K562 (cell line): ENCODE results near the gene DDX23. TPM values are rescaled to one million over a fixed set of nuclear protein-coding genes. Genes with fewer than 3 reads are reported as not detected.

Source experiments
- ASH1L ChIP-seq: fragments of 450-650 bp; IDR thresholded peaks from 2 replicates; pipeline ENCODE4 v1.6.1; 2018; ENCODE audit warnings: borderline replicate concordance, mild to moderate bottlenecking, low read depth; ENCODE audit not compliant: partially characterized antibody
- CC2D1A ChIP-seq: fragments of 450-650 bp; IDR thresholded peaks from 2 replicates; pipeline ENCODE4 v1.6.1; 2017; ENCODE audit warnings: mild to moderate bottlenecking
- CXXC5 ChIP-seq: fragments of 250-450 bp; sonication (Bioruptor Pico); IDR thresholded peaks from 2 replicates; pipeline ENCODE4 v1.8.0; 2022; ENCODE audit warnings: inconsistent platforms, mild to moderate bottlenecking, moderate library complexity
- FOXM1 ChIP-seq, 2 experiments: fragments of 450-650 bp in 1 of 2; sonication (generic) in 1 of 2; formaldehyde crosslinking in 1 of 2; IDR thresholded peaks; 2 replicates each; pipeline versions ENCODE4 v1.6.1 to v1.9.0; 2017 to 2022; ENCODE audit warnings: low read depth in 2 of 2, mild to moderate bottlenecking in 2 of 2, missing genetic modification reagents in 1 of 2, moderate library complexity in 1 of 2
- GATAD2B ChIP-seq: fragments of 450-650 bp; IDR thresholded peaks from 2 replicates; pipeline ENCODE4 v1.6.1; 2017; ENCODE audit warnings: mild to moderate bottlenecking, borderline replicate concordance
- HNRNPLL ChIP-seq: fragments of 200-400 bp; formaldehyde crosslinking; IDR thresholded peaks from 2 replicates; pipeline ENCODE4 v1.6.1; 2017; ENCODE audit warnings: low read length, low read depth, mild to moderate bottlenecking; ENCODE audit not compliant: poor library complexity, severe bottlenecking
- KDM5B ChIP-seq: fragments of 200-600 bp; sonication (generic); IDR thresholded peaks from 2 replicates; pipeline ENCODE4 v1.6.1; 2012; ENCODE audit warnings: low read depth, mild to moderate bottlenecking, moderate library complexity, low read length, control low read depth, inconsistent platforms; ENCODE audit not compliant: insufficient replicate concordance
- L3MBTL2 ChIP-seq: fragments of 450-650 bp; IDR thresholded peaks from 2 replicates; pipeline ENCODE4 v1.6.1; 2016; ENCODE audit warnings: mild to moderate bottlenecking, moderate library complexity
- LCOR ChIP-seq: sonication (generic); formaldehyde crosslinking; IDR thresholded peaks from 2 replicates; pipeline ENCODE4 v1.8.0; 2022; ENCODE audit warnings: mild to moderate bottlenecking, missing genetic modification reagents
- MAFF ChIP-seq: IDR thresholded peaks from 2 replicates; pipeline ENCODE4 v1.6.1; 2012; ENCODE audit warnings: low read length, improper control_type of control experiment
- MTA3 ChIP-seq: fragments of 450-650 bp; formaldehyde crosslinking; IDR thresholded peaks from 2 replicates; pipeline ENCODE4 v1.6.1; 2017; ENCODE audit warnings: mild to moderate bottlenecking, borderline replicate concordance
- NFYB ChIP-seq: IDR thresholded peaks from 2 replicates; pipeline ENCODE4 v1.6.1; 2011; ENCODE audit warnings: mild to moderate bottlenecking, moderate library complexity; ENCODE audit not compliant: insufficient read length; ENCODE audit errors: extremely low read depth
- PKNOX1 ChIP-seq: fragments of 450-650 bp; IDR thresholded peaks from 2 replicates; pipeline ENCODE4 v1.6.1; 2016
- RCOR1 ChIP-seq, 2 experiments: IDR thresholded peaks; 2 replicates each; pipeline ENCODE4 v1.6.1; 2012; ENCODE audit warnings: low read depth in 2 of 2, low read length in 2 of 2, borderline replicate concordance in 1 of 2, improper control_type of control experiment in 1 of 2
- SFPQ ChIP-seq: fragments of 200-400 bp; formaldehyde crosslinking; IDR thresholded peaks from 2 replicates; pipeline ENCODE4 v1.6.1; 2017; ENCODE audit warnings: mild to moderate bottlenecking, low read depth, low read length, moderate library complexity
- SUPT5H ChIP-seq: fragments of 450-650 bp; IDR thresholded peaks from 2 replicates; pipeline ENCODE4 v1.6.1; 2016
- TBL1XR1 ChIP-seq, 2 experiments: IDR thresholded peaks; 2 replicates each; pipeline ENCODE4 v1.6.1; 2012; ENCODE audit warnings: improper control_type of control experiment in 2 of 2, low read length in 2 of 2, mild to moderate bottlenecking in 1 of 2
- ZBTB33 ChIP-seq: sonication (generic); formaldehyde crosslinking; IDR thresholded peaks from 2 replicates; pipeline ENCODE4 v1.8.1; 2023; ENCODE audit warnings: mild to moderate bottlenecking, missing genetic modification reagents
- ZNF232 ChIP-seq: sonication (generic); formaldehyde crosslinking; IDR thresholded peaks from 2 replicates; pipeline ENCODE4 v1.8.0; 2022; ENCODE audit warnings: mild to moderate bottlenecking, missing genetic modification reagents
- ZNF316 ChIP-seq: fragments of 450-650 bp; IDR thresholded peaks from 2 replicates; pipeline ENCODE4 v1.6.1; 2016
- ZNF395 ChIP-seq: fragments of 200-800 bp; sonication (Bioruptor generic); IDR thresholded peaks from 2 replicates; pipeline ENCODE4 v1.6.1; 2017; ENCODE audit warnings: missing genetic modification characterization, missing compliant biosample characterization
- polyA plus RNA-seq, 8 experiments: library from polyadenylated mRNA; depleted of rRNA in 4 of 8; stranded (reverse) in 5 of 8; unstranded in 3 of 8; fragments of >200 nt; fragmentation: Nextera tagmentation in 2 of 8; fragmentation: Illumina TruSeq in 1 of 8; extraction: Ambion mirVana in 2 of 8; extraction: Trizol in 1 of 8; gene quantifications; 2 replicates each; pipeline versions ENCODE4 v1.2.1 to v1.2.3, GENCODE V29; 2011 to 2014; ENCODE audit warnings: inconsistent platforms in 1 of 8, missing spikeins in 1 of 8
- total RNA-seq, 7 experiments: library from RNA; depleted of rRNA in 6 of 7; stranded (reverse); fragments of >200 nt in 6 of 7; fragmentation: Illumina TruSeq in 2 of 7; extraction: Trizol in 2 of 7; gene quantifications; 2 replicates each; pipeline versions ENCODE4 v1.2.1 to v1.2.3, GENCODE V29; 2011 to 2021; ENCODE audit warnings: low replicate concordance in 1 of 7

Gene DDX23
- total and polyA plus RNA-seq, 9 of the 15 experiments (the other 6 are each of a cell fraction or from before 2014, with no cell fraction given) = 32.4 to 138 (median 104) TPM

- no peak for TF ChIP-seq ZNF395 (CRISPR knock-in tag)
- TF ChIP-seq GATAD2B = no peak
- TF ChIP-seq L3MBTL2 = peak; percentile 78
- TF ChIP-seq HNRNPLL = peak; percentile 62
- no peak for TF ChIP-seq ZBTB33 (CRISPR knock-in tag)
- TF ChIP-seq ZNF232 = no peak
- peak; percentile 97 for TF ChIP-seq MTA3
- peak; percentile 98 for TF ChIP-seq NFYB
- peak; percentile 78 for TF ChIP-seq SUPT5H
- peak; percentile 97 for TF ChIP-seq PKNOX1
- no peak for TF ChIP-seq CC2D1A
- peak; percentile 84 for TF ChIP-seq FOXM1 (IDR thresholded peaks at IDR 0.05; ENCODE audit: low read depth)
- TF ChIP-seq FOXM1 (CRISPR knock-in tag; IDR thresholded peaks at IDR 0.05; ENCODE audit: low read depth) = no peak; the same call in 1 of the 2 replicates
- 0 out of 2 replicates have a peak, but pooled peaks have one; percentile 54 for TF ChIP-seq LCOR
- peak; percentile 39; the same call in 1 of the 2 replicates for TF ChIP-seq ZNF316
- TF ChIP-seq ASH1L = peak; percentile 93
- peak in 1 of 2 experiments; percentile 53; a peak in 1 of 4 replicates for TF ChIP-seq RCOR1 (IDR thresholded peaks at IDR 0.05; ENCODE audit: borderline replicate concordance in 1 of 2, low read depth in 2 of 2, low read length in 2 of 2)
- peak; percentile 61 for TF ChIP-seq CXXC5 (CRISPR knock-in tag)
- TF ChIP-seq TBL1XR1 (IDR thresholded peaks at IDR 0.05; ENCODE audit: low read length in 2 of 2) = no peak
- peak; percentile 99 for TF ChIP-seq KDM5B
- no peak for TF ChIP-seq SFPQ
- peak; percentile 26; the same call in 1 of the 2 replicates for TF ChIP-seq MAFF
Measured at GRCh38 chr12:48865281-48866051, 13.5 kb upstream of the DDX23 start, which contains the start of gene RND1 (continued).
